Epithelial cell of esophagus (primary cell): Measurements from ENCODE around the gene CYB5A.

Experiments used
- DNase-seq: peaks from one replicate; pipeline ENCODE4 v3.0.0; 2010; ENCODE audit warnings: low read depth
- H3K4me3 ChIP-seq: 2 replicates; pipeline ENCODE4 v1.5.1; 2011; ENCODE audit warnings: mild to moderate bottlenecking, low read length, control low read depth
- TF ChIP-seq, protein P1 (sequence below): IDR thresholded peaks from 2 replicates; pipeline ENCODE4 v1.5.1; 2011; ENCODE audit warnings: low read depth, mild to moderate bottlenecking, low read length, control low read depth, inconsistent platforms; ENCODE audit not compliant: insufficient read depth; ENCODE audit errors: missing control alignments

CYB5A gene

DNA sequence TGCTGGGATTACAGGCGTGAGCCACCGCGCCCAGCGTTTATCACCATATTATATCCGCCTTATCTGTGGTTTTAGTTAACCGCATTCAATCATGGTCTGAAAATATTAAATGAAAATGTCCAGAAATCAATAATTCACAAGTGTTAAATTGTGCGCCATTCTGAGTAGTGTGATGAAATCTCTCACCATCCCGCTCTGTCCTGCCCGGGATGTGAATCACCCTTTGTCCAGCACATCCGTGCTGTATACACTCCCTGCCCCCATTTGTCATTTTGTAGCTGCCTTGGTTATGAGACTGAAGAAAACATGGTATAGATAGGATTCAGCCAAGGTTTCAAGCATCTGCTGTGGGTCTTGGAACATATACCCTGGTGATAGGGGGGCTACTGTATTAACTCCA, 72.7 kb downstream of the CYB5A start:
- peak; percentile 70 for DNase-seq
- TF ChIP-seq, protein P1, sequence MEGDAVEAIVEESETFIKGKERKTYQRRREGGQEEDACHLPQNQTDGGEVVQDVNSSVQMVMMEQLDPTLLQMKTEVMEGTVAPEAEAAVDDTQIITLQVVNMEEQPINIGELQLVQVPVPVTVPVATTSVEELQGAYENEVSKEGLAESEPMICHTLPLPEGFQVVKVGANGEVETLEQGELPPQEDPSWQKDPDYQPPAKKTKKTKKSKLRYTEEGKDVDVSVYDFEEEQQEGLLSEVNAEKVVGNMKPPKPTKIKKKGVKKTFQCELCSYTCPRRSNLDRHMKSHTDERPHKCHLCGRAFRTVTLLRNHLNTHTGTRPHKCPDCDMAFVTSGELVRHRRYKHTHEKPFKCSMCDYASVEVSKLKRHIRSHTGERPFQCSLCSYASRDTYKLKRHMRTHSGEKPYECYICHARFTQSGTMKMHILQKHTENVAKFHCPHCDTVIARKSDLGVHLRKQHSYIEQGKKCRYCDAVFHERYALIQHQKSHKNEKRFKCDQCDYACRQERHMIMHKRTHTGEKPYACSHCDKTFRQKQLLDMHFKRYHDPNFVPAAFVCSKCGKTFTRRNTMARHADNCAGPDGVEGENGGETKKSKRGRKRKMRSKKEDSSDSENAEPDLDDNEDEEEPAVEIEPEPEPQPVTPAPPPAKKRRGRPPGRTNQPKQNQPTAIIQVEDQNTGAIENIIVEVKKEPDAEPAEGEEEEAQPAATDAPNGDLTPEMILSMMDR = no peak
- H3K4me3 ChIP-seq = no peak overlapping the region

DNA sequence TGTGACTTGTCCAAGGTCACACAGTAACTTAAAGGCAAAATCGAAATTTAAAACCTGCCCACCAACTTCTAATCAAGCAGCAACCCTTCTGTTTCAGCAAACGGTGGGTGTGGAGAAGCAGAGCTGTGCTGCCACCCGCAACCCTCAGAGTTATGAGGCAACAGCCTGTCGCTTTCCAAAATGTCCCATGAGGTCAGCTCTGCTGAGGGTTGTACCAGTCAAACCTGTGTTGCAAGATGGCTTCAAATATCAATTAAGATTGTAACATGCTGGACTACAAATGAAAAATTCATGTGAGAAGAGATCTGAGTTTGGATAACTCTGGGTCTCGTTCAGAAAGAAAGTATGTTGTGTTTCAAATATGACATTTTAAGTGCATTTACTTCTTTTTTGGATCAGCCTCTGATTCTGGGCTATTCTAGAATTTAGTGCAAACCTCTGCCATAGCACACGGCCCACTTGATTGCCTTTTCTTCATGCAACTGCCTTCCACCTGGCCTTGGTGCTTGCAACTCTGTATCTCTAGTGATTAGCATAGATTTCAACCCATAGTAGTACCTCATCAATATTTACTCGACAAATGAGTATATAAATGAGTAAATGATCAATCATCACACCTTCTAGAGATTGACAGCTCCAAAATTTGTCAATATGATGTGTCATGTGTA, 74.2 kb downstream of the CYB5A start:
- DNase-seq = peak; percentile 55
- no peak overlapping the region for H3K4me3 ChIP-seq
- TF ChIP-seq, protein P1 = no peak

DNA sequence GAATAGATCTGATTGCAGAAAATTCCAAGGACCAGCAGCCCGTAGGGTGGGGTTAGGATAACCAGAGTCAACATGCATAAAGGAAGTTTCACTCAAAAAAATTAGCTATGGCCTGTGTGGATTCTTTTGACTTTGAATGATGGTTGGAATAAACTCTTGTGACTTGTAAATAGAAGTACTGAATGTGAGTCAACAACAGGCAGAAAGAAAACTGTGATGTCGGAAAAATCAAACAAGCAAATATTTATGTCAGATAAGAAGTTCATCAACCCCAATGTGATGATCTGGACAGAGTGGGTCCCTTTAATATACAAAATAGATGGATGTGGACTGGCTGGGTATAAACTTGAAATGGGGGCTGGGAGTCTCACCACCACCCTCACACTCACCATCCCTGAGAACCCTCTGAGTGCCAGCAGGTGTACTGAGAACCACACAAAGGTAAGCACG, 75.1 kb downstream of the CYB5A start:
- DNase-seq = no peak
- TF ChIP-seq, protein P1 = no peak
- H3K4me3 ChIP-seq = no peak overlapping the region

DNA sequence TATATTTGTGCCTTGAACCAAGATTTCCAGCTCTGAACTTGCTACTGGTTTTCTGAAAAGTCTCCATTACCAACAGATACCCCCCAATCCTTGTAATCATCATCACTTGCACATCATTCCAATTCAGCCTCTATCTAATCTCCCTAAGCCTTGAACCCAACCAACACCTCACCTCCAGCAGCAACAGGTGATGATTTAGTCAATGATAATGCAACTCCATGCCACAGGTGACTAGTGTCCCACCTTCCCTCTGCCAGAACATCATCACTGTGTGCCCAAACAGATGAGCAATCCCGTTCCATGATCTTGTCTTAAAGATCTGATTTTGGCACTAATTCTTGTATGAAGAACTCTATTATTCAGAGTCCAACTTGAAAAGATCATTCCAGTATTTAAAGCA, 75.9 kb downstream of the CYB5A start:
- DNase-seq = no peak
- H3K4me3 ChIP-seq = no peak overlapping the region
- TF ChIP-seq, protein P1 = no peak

DNA sequence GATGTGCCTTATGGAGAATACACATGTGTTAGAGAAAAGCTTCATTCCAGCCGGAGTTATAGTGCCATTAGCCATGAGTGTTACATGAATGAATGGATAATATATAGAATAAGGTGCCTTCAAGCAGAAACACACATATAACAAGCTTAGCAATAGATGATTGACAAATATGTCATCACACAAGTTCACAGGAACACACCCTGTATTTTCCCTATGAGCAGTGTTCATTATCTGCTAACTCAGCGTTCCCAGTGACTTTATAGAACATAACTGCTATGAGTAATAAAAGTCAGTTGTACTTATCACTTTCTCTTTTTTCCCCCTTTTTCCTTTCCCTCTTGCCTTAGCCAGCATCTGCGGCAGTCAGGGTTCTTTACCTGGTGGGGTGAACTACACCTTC, 78.3 kb downstream of the CYB5A start:
- H3K4me3 ChIP-seq = no peak overlapping the region
- peak; percentile 73 for DNase-seq
- TF ChIP-seq, protein P1 = no peak

DNA sequence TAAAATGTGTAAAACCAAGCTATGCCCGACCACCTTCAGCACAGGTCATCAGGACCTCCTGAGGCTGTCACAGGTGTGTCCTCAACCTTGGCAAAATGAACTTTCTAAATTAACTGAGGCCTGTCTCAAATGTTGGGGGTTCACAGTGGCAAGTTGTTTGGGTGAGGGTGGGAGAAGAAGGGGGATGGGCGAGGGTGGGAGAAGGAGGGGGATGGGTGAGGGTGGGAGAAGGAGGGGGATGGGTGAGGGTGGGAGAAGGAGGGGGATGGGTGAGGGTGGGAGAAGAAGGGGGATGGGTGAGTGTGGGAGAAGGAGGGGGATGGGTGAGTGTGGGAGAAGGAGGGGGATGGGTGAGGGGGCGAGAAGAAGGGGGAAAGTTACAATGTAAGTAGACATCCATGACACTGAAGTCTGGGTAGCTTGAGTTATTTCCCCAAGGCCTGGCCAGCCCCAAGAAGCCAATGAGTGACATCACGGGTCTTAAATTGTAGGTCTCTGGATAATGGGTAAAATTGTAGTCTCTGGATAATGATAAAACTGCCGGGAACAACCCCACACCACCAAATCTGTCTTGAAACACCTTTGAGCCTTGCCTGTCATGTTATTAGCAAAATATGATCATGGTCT, 87.1 kb downstream of the CYB5A start:
- no peak overlapping the region for H3K4me3 ChIP-seq
- no peak for DNase-seq
- TF ChIP-seq, protein P1 = no peak

DNA sequence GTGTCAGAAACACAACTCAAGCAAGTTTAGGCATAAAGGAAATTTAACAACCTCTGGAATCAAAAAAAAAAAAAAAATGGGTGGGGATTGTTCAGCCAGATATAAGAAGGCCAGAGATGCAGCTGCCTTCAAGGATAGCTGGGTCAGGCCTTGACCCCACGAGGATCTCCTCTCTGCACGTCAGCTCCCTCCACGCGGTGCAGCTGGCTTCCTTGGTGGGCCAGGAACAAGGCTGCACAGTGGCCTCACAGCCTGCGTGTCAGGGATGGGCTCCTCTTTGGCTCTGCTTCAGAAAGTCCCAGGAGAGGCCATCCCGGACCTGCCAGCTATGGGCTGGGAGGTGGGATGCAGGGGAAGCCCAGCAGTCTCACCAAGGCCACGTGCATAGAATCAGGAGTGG, 88.0 kb downstream of the CYB5A start:
- no peak overlapping the region for H3K4me3 ChIP-seq
- no peak for DNase-seq
- TF ChIP-seq, protein P1 = no peak
